Activated gamma-delta T cell (primary cell): ENCODE results near the gene ACAP2.
A peak's percentile ranks its signal among the peaks of the same experiment; 100 is the strongest.
"Not testable (repeated sequence)": the region's sequence is repeated elsewhere in the genome, so short reads cannot be mapped to it uniquely, and the experiment has no call there.

ENCODE experiments used
- DNase-seq: peaks from one replicate; lab custom pipeline; 2025; lab: John Stamatoyannopoulos, UW

ACAP2 gene

GRCh38 chr3:195290643-195291042, 152.2 kb downstream of the ACAP2 start:
- DNase-seq = not testable (repeated sequence)

DNA sequence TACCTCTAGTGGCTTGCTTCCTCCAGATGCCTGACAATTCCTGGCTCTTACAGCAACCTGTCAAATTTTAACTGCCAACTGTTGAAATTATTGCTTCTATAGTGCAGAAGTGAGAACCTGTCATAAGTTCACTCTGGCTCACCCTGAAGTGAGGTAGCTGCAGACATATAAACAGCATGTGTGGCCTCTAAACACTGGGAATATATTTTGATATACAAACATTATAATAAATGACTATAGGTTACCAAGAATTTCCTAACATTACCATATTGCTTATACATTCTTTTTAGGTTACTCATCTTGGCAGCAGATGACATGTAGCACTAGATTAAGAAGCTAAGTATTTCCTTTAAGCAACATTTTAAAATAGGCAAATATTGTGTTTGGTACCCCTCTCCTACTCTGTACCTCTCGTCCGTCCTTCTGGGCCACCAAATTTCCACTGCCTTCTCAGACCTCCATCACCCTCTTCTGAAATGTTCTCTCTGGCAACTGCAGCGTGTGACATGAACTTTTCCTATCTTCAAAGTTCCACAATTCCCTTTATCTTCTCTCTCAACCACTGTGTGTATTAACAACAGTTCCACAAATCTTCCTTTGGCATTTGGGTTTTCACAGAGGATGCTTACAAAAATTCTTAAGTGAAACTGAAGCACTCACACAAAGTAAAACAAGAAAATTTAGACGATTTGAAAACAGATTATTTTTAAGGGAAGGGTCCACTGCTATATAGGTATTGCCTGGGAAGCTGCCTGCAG, 156.5 kb downstream of the ACAP2 start:
- no peak for DNase-seq

GRCh38 chr3:195285372-195285771, 157.4 kb downstream of the ACAP2 start:
- no peak for DNase-seq

DNA sequence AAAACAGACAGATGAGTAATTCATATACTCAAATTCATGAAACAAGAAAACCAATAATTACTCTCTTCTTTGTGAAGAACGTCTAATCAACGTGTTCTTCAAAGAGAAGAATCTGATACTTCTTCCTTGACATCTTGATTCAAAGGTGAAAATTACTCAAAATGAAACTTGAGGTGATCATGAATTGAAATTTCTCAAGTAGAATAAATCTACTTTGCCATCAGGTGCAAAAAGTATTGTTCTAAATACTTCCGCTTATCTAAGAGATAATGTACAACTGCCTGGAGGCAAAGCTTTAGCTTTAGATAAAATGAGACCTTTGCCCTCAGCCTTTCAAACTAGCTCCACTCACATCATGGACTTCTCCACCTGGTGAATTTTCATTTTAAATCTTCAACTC, 158.0 kb downstream of the ACAP2 start:
- no peak for DNase-seq

DNA sequence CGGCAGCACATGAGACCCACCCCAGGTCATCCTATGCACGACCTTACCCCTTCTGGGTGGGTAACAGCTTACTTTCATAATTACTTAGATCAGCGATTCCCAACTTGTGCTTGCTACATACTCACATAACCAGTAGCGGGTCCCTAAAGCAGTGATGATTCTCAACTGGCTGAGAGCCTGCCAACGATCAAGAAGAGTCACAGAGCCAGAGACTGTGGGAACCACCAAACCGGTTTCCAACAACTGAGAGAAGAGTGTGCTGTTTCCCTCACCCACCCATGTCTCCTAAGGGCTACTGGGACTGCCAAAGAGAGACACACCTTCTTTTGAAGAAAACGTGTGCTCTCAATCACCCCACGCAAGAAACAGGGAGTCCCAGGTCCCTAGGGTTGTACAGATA, 159.9 kb downstream of the ACAP2 start:
- DNase-seq = no peak

DNA sequence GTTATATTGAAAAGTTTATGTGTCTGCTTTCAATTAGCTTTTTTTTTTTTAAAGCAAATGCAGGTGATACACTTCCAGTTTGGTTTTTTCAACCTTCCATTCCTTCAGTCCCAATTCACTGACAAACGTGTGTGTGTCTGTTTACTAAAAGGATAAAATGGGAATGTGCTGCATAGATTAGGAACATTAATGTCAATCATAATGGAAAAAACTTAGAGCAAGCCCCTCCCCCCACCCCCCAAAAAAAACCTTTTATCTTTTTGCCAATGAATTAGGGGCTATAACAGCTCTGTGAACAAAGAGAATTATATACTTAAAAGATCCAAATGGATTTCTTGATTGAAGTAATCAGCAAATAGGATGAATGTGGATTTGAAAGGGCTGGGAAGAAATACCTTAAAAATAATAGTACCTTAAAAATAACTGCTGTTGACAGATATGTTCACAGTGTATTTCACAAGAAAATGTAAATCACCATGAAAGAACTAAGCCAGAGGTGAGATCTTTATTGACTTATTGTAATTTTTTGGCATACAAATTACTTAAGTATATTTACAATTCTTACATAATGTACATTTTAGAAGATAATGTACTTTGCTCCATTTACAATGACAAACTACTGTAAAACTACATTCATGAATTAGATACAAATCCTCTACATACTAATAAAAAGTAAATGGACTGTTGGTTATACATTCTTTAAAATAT, 168.4 kb downstream of the ACAP2 start:
- DNase-seq = no peak

DNA sequence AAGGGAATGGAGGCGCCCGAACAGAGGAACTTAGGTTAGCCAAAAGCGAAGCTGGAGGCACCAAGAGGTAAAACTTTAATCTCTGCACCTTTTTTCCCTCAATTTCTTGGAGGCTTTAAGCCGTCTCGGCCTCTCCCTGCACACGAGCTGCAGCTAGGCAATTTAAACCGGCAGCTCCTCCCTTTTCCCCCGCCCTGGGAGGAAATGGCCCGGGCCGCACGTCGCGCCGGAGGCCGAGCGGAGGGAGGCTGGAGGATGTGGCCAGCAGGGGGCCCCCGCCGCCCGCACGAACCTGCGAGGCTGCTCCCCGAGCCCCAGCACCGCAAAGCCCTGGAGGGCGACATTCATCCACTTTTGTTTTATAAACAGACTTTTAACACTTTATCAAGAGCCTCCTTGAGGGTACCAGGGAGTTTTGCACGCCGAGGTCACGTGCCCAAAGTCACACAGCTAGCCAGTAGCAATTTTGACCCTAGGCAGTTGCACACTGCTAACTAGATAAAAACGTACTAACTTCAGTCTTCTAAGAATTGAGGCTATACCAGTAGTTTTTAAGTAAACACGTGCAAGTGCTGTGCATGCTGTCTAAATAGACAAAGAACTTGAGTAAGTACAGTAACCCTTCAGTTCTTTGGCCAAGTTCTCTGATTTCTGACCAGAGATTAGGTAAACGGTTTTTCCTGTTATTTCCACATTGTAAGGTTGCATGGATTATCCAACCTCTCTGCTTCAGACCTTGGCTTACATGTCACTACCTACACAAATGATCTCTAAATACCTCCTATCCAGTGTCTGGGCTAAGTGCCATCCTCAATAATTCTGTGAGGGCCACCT, 171.2 kb downstream of the ACAP2 start:
- peak; percentile 67 for DNase-seq

- DNase-seq = peak; percentile 80
Observed at GRCh38 chr3:195270817-195271409, 171.9 kb downstream of the ACAP2 start, which contains the start of gene XXYLT1. Gene XXYLT1, minus strand, starts transcription at chr3:195271159. Its CDS starts 101 bp downstream, at chr3:195271058.

GRCh38 chr3:195270079-195270816, 172.6 kb downstream of the ACAP2 start:
- DNase-seq = peak; percentile 29

- no peak for DNase-seq
Observed at GRCh38 chr3:195269375-195270078, 173.3 kb downstream of the ACAP2 start.

DNA sequence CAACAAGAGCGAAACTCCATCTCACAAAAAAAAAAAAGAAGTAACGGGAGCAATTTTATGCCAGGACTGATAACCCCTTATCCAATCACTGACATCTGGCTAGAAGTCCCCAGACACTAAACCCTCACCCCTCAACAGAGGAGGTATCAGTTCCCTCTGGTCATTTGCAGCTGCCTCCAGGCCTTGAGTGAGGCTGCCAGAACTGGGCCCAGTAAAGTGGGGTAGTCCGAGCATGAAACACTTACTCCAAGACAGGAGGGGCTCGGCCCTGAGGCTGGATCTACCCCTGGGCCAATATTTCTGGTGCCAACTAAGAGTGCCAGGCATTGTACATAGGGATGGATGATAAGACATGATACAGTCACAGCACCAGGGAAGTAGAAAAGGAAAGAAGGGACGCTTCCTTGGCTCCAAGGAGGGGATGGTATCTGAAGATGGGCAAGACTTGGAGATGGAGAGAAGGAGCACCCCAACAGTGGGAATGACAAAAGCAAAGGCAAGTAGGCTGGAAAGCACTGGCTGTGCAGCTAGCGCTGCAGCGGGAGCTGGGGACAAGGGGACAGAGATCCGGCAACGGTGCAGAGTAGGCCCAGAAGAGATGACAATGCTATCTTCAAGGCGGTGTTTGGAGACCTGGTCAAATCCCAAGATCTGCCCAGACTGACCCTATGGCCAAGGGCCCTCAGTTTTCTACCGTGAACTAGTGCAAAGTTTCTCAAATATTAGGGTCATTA, 174.1 kb downstream of the ACAP2 start:
- DNase-seq = no peak

DNA sequence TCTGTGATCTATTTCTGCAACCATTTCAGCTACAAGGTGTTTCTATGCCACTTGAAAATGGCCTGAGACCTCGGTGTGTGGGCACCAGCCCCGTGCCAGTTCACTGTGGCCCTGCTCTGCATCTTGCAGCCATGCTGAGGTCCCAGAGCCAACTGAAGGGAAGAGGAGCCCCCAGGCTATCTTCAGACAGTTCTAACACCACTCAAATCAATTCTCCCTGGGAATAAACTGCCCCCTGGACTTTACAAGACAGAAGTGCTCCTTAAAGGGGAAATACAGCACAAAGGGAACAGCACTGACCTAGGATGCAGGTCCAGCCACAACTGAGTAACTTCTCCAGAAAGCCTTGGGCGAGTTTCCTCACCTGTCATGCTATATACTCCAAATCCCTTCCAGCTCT, 175.7 kb downstream of the ACAP2 start:
- no peak for DNase-seq

DNA sequence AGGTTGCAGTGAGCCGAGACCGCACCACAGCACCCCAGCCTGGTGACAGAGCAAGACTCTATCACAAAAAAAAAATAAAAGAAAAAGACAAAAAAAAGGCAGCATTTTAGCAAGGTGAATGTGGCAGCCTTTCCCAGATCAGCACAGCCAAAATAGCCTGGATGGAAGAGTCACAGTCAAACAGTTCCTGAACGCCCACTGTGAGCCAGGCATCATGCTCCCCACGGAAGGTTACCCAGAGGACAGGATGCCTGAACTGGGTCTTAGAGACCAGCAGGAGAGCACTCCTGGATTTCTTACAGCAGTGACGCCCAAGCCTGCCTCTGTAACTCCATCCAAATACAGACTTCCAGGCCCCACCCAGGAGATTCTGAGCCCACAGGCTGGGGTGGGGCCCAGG, 176.4 kb downstream of the ACAP2 start:
- DNase-seq = no peak

- DNase-seq = no peak
Observed at GRCh38 chr3:195265363-195265976, 177.3 kb downstream of the ACAP2 start.

DNA sequence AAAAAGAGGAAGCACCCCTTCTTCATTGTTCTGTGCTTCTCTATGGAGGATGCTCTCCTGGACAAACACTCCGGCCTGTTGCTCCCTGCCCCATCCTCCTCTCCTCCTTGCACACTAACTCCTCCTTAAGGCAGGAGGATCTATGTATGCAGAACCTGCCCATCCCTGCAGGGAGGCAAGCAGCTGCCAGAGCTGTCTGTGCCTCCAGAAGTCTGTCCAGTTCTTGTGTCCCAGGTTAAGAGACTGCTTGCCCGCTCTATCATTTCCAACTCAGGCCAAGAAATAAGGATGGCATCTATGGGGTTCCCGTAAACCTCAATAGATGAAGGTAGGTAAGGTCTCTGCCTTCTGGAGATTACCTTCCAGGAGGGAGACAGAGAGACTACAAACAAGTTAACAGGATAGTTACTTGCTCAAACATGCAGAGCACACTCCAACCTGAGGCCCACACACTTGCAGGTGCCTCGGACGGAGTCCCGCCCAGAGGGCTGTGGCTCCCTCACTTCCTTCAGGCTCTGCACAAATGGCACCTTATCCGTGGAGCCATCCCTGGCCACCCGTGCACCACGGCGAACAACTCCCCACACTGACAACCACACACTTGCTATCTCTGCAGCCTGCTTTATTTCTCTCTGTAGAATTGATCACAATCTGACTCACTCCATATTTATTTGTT, 178.8 kb downstream of the ACAP2 start:
- no peak for DNase-seq

GRCh38 chr3:195263193-195263924, 179.5 kb downstream of the ACAP2 start:
- DNase-seq = no peak

DNA sequence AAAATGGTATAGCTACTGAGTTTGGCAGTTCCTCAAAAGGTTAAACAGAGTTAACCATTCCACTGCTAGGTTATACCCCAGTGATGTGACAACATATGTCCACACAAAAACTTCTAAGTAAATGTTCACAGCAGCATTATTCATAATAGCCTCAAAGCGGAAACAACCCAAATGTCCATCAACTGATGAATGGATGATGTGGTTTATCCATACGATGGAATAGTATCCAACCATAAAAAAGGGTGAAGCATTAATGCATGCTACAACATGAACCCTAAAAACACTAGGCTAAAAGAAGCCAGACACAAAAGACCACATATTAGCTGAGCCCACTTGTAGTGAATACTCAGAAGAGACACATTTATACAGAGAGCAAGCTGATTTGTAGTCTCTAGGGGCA, 180.9 kb downstream of the ACAP2 start:
- no peak for DNase-seq

- DNase-seq = no peak
Observed at GRCh38 chr3:195260280-195260905, 182.4 kb downstream of the ACAP2 start.
